ENCODE results near the gene MYOZ3.

MYOZ3 gene

GRCh38 chr5:150642991-150643710 is 17.9 kb upstream of the MYOZ3 start:
- DNase-seq (ENCODE audit: low read depth) = no peak

- DNase-seq (ENCODE audit: low read depth) = no peak
Measured at GRCh38 chr5:150644058-150644457, 17.0 kb upstream of the MYOZ3 start.

- DNase-seq (ENCODE audit: low read depth) = no peak
Measured at GRCh38 chr5:150644514-150644913, 16.5 kb upstream of the MYOZ3 start.

GRCh38 chr5:150645070-150645700 is 15.9 kb upstream of the MYOZ3 start:
- no peak for DNase-seq (ENCODE audit: low read depth)

- no peak for DNase-seq (ENCODE audit: low read depth)
Measured at GRCh38 chr5:150647275-150648251, 13.5 kb upstream of the MYOZ3 start.

GRCh38 chr5:150648294-150649107 is 12.6 kb upstream of the MYOZ3 start:
- DNase-seq (ENCODE audit: low read depth) = no peak

GRCh38 chr5:150649108-150650020 is 11.7 kb upstream of the MYOZ3 start:
- no peak for DNase-seq (ENCODE audit: low read depth)

GRCh38 chr5:150650021-150651006 is 10.7 kb upstream of the MYOZ3 start:
- no peak for DNase-seq (ENCODE audit: low read depth)

- no peak for DNase-seq (ENCODE audit: low read depth)
Measured at GRCh38 chr5:150651382-150651781, 9.7 kb upstream of the MYOZ3 start.

GRCh38 chr5:150651924-150652671 is 9.0 kb upstream of the MYOZ3 start:
- no peak for DNase-seq (ENCODE audit: low read depth)

GRCh38 chr5:150653145-150653761 is 7.8 kb upstream of the MYOZ3 start:
- DNase-seq (ENCODE audit: low read depth) = no peak

GRCh38 chr5:150653762-150654556 is 7.1 kb upstream of the MYOZ3 start:
- DNase-seq (ENCODE audit: low read depth) = no peak

GRCh38 chr5:150655221-150655620 is 5.8 kb upstream of the MYOZ3 start:
- no peak for DNase-seq (ENCODE audit: low read depth)

GRCh38 chr5:150656191-150657132 is 4.6 kb upstream of the MYOZ3 start:
- peak; percentile 57 for DNase-seq (ENCODE audit: low read depth)

- no peak for DNase-seq (ENCODE audit: low read depth)
Measured at GRCh38 chr5:150658121-150658520, 2.9 kb upstream of the MYOZ3 start.

GRCh38 chr5:150658699-150659265 is 2.3 kb upstream of the MYOZ3 start:
- DNase-seq (ENCODE audit: low read depth) = no peak
